Progenitor cell of endocrine pancreas (in vitro differentiated cells): ENCODE data around the gene CWC15. TPM values are rescaled to one million over a fixed set of nuclear protein-coding genes. Genes with fewer than 3 reads are reported as not detected.

ENCODE experiments used
- DNase-seq: peaks from one replicate; pipeline ENCODE4 v3.0.0; 2021; ENCODE audit warnings: low spot score; ENCODE audit not compliant: unreplicated experiment
- H3K27ac Mint-ChIP-seq: 2 replicates; pipeline ENCODE4 v1.8.0; 2021; ENCODE audit warnings: mild to moderate bottlenecking, moderate library complexity, mixed read lengths
- H3K27me3 Mint-ChIP-seq: 2 replicates; pipeline ENCODE4 v1.8.0; 2021; ENCODE audit warnings: mixed read lengths
- H3K36me3 Mint-ChIP-seq: 2 replicates; pipeline ENCODE4 v1.8.0; 2022; ENCODE audit warnings: mixed read lengths; ENCODE audit not compliant: insufficient read depth
- H3K4me1 Mint-ChIP-seq: 2 replicates; pipeline ENCODE4 v1.8.0; 2021; ENCODE audit warnings: low read depth, mixed read lengths
- H3K4me3 Mint-ChIP-seq: 2 replicates; pipeline ENCODE4 v1.8.0; 2021; ENCODE audit warnings: low read depth, mild to moderate bottlenecking, moderate library complexity, mixed read lengths
- H3K9me3 Mint-ChIP-seq: 2 replicates; pipeline ENCODE4 v1.8.0; 2021; ENCODE audit warnings: low read depth, mixed read lengths
- CTCF ChIP-seq: fragments of 200-600 bp; sonication (generic); IDR thresholded peaks from one replicate; pipeline ENCODE4 v1.5.0; 2021; ENCODE audit warnings: antibody characterized with exemption, mild to moderate bottlenecking; ENCODE audit not compliant: unreplicated experiment
- total RNA-seq: library from RNA; stranded (reverse); gene quantifications from 2 replicates; pipeline ENCODE4 v1.2.1, GENCODE V29; 2021

The CWC15 gene
- total RNA-seq, 1 donor from 2014 or later: 74.9 TPM

DNA sequence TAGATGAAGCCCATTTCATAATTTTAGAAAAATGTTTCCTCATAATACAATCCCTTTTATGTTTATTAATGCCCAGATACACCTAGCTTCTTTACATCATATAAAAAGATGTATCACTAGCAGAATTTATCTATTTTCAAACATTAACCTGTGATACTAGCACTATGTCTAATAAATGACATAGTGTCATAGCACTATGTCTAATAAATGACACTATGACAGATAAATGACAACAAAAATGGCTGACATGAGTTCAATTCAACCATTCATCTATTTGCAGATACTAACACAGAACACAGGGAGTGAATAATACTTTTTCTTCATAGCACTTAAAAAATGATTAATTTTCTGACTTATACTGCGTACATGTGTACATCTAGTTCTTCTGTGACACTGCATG is 32.3 kb upstream of the CWC15 start:
- TF ChIP-seq CTCF: no peak
- DNase-seq: no peak
- Mint-ChIP-seq H3K27ac (no peak overlapping the region), H3K27me3 (peaks cover 11% of the 10 kb centered on the region), H3K9me3 (peaks cover 4% of the 10 kb centered on the region), H3K36me3 (no peaks in the 10 kb centered on the region), H3K4me3 (no peak overlapping the region), H3K4me1 (peaks cover 2% of the 10 kb centered on the region)

- no peak for DNase-seq
- Mint-ChIP-seq H3K27ac (no peak overlapping the region), H3K27me3 (peaks cover 3% of the 10 kb centered on the region), H3K4me3 (no peak overlapping the region), H3K9me3 (peaks cover 4% of the 10 kb centered on the region), H3K4me1 (peaks cover 2% of the 10 kb centered on the region), H3K36me3 (peaks cover 1% of the 10 kb centered on the region)
- no peak for TF ChIP-seq CTCF
Observed at GRCh38 chr11:95003716-95004115, 30.4 kb upstream of the CWC15 start.

DNA sequence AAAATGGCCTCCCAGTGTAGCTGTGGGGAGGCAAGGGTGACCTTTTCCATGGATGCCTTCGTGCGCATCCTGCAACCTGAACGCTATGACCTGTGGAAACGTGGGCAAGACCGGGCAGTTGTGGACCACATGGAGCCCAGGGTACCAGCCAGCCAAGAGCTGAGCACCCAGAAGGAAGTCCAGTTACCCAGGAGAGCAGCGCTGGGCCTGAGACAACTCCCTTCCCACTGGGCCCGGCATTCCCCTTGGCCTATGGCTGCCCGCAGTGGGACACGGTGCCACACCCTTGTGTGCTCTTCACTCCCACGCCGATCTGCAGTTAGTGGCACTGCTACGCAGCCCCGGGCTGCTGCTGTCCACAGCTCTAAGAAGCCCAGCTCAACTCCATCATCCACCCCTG is 24.9 kb upstream of the CWC15 start:
- Mint-ChIP-seq H3K36me3 (peaks cover 1% of the 10 kb centered on the region), H3K27ac (no peak overlapping the region), H3K27me3 (no peaks in the 10 kb centered on the region), H3K4me1 (no peaks in the 10 kb centered on the region), H3K4me3 (no peak overlapping the region), H3K9me3 (no peaks in the 10 kb centered on the region)
- TF ChIP-seq CTCF: no peak
- DNase-seq: no peak

DNA sequence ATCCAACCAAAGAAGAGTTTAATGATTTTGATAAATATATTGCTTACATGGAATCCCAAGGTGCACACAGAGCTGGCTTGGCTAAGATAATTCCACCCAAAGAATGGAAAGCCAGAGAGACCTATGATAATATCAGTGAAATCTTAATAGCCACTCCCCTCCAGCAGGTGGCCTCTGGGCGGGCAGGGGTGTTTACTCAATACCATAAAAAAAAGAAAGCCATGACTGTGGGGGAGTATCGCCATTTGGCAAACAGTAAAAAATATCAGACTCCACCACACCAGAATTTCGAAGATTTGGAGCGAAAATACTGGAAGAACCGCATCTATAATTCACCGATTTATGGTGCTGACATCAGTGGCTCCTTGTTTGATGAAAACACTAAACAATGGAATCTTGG is 24.1 kb upstream of the CWC15 start:
- TF ChIP-seq CTCF: peak; percentile 21
- DNase-seq: no peak
- Mint-ChIP-seq H3K36me3 (peaks cover 1% of the 10 kb centered on the region), H3K9me3 (no peaks in the 10 kb centered on the region), H3K4me1 (no peaks in the 10 kb centered on the region), H3K4me3 (no peak overlapping the region), H3K27me3 (no peaks in the 10 kb centered on the region), H3K27ac (no peak overlapping the region)

DNA sequence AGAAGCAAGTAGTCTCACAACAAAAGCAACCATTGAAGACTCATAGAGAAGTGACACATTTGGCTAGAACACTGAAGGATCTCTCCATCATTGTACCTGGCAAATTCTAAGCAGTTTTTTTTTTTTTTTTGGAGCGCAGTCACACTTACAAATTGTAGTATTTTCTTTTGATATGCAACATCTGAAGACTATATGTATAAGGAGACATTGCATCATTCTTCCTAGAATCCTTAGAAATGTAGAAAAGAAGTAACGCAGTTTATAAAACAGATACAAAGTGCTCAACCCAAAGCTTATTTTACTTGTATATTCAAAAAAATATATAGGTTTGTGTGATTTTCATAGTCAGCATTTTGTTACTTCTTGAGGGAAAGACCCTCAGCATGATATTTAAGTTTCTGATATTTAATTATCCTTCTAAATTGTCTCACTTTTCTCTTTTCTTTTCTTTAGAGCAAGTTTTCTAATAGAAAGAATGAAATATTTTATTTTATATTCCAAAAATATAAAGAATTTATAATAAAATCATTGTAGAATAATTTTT is 20.1 kb upstream of the CWC15 start:
- Mint-ChIP-seq H3K9me3 (no peaks in the 10 kb centered on the region), H3K4me1 (no peaks in the 10 kb centered on the region), H3K36me3 (no peaks in the 10 kb centered on the region), H3K27ac (no peak overlapping the region), H3K4me3 (no peak overlapping the region), H3K27me3 (peaks cover 22% of the 10 kb centered on the region)
- no peak for TF ChIP-seq CTCF
- DNase-seq: no peak
